ENCODE data around the gene MED19.
"Not testable (repeated sequence)": the region's sequence is repeated elsewhere in the genome, so short reads cannot be mapped to it uniquely, and the experiment has no call there.

The MED19 gene

GRCh38 chr11:57704932-57705331, 7.1 kb downstream of the MED19 start:
- TF ChIP-seq CTCF (conservative IDR thresholded peaks at IDR 0.05; ENCODE audit: low read depth, low read length) = no peak
- no peak for DNase-seq (ENCODE audit: low read depth)
- no peak overlapping the region for H3K4me3 ChIP-seq (ENCODE audit: low read depth, low read length)

GRCh38 chr11:57703341-57703740, 8.7 kb downstream of the MED19 start:
- DNase-seq (ENCODE audit: low read depth) = no peak
- no peak overlapping the region for H3K4me3 ChIP-seq (ENCODE audit: low read depth, low read length)
- TF ChIP-seq CTCF (conservative IDR thresholded peaks at IDR 0.05; ENCODE audit: low read depth, low read length) = no peak

GRCh38 chr11:57700425-57700824, 11.6 kb downstream of the MED19 start:
- no peak overlapping the region for H3K4me3 ChIP-seq (ENCODE audit: low read depth, low read length)
- peak; percentile 5 for DNase-seq (ENCODE audit: low read depth)
- peak; percentile 16 for TF ChIP-seq CTCF (conservative IDR thresholded peaks at IDR 0.05; ENCODE audit: low read depth, low read length)

GRCh38 chr11:57699813-57700212, 12.2 kb downstream of the MED19 start:
- DNase-seq (ENCODE audit: low read depth) = no peak
- H3K4me3 ChIP-seq (ENCODE audit: low read depth, low read length) = no peak overlapping the region

GRCh38 chr11:57698843-57699365, 13.1 kb downstream of the MED19 start:
- H3K4me3 ChIP-seq (ENCODE audit: low read depth, low read length) = no peak overlapping the region
- TF ChIP-seq CTCF (conservative IDR thresholded peaks at IDR 0.05; ENCODE audit: low read depth, low read length) = no peak
- DNase-seq (ENCODE audit: low read depth) = no peak

More at GRCh38 chr11:57699813-57700212, 12.2 kb downstream of the MED19 start:
- TF ChIP-seq CTCF (conservative IDR thresholded peaks at IDR 0.05; ENCODE audit: low read depth, low read length) = no peak

- H3K4me3 ChIP-seq (ENCODE audit: low read depth, low read length); DNase-seq (ENCODE audit: low read depth): not testable (repeated sequence)
Observed at GRCh38 chr11:57690474-57690873, 21.5 kb downstream of the MED19 start.

GRCh38 chr11:57681168-57681567, 30.8 kb downstream of the MED19 start:
- DNase-seq (ENCODE audit: low read depth) = no peak
- H3K4me3 ChIP-seq (ENCODE audit: low read depth, low read length) = no peak overlapping the region
- no peak for TF ChIP-seq CTCF (conservative IDR thresholded peaks at IDR 0.05; ENCODE audit: low read depth, low read length)

GRCh38 chr11:57680552-57680874, 31.5 kb downstream of the MED19 start:
- TF ChIP-seq CTCF (conservative IDR thresholded peaks at IDR 0.05; ENCODE audit: low read depth, low read length) = no peak
- no peak overlapping the region for H3K4me3 ChIP-seq (ENCODE audit: low read depth, low read length)
- DNase-seq (ENCODE audit: low read depth) = peak; percentile 25
